DOHH2 (cell line): Measurements from ENCODE around the gene PPP1R27.
A peak's percentile ranks its signal among the peaks of the same experiment; 100 is the strongest.

ENCODE experiments used
- H3F3A ChIP-seq: fragments of 200-600 bp; sonication (generic), shearing (Covaris generic); 2 replicates; pipeline ENCODE4 v1.6.0; 2016; ENCODE audit warnings: antibody characterized with exemption, mild to moderate bottlenecking; ENCODE audit not compliant: control insufficient read depth, insufficient read depth
- H3K27ac ChIP-seq: fragments of 200-600 bp; sonication (generic); 2 replicates; pipeline ENCODE4 v1.5.1; 2014; ENCODE audit warnings: low read depth, mild to moderate bottlenecking, low read length, moderate library complexity
- H3K27me3 ChIP-seq: fragments of 200-600 bp; sonication (generic); 2 replicates; pipeline ENCODE4 v1.6.1; 2014; ENCODE audit warnings: mild to moderate bottlenecking, low read length, mixed read lengths; ENCODE audit not compliant: control insufficient read depth
- H3K36me3 ChIP-seq: fragments of 200-600 bp; sonication (generic); 2 replicates; pipeline ENCODE4 v1.6.1; 2014; ENCODE audit warnings: mild to moderate bottlenecking, low read length, moderate library complexity, mixed read lengths; ENCODE audit not compliant: control insufficient read depth
- H3K4me1 ChIP-seq: fragments of 200-600 bp; sonication (generic); 2 replicates; pipeline ENCODE4 v1.6.1; 2014; ENCODE audit warnings: mild to moderate bottlenecking, low read length, mixed read lengths; ENCODE audit not compliant: control insufficient read depth
- H3K4me2 ChIP-seq: fragments of 200-600 bp; sonication (generic); 2 replicates; pipeline ENCODE4 v1.6.0; 2014; ENCODE audit warnings: mild to moderate bottlenecking, low read length, moderate library complexity
- H3K4me3 ChIP-seq: fragments of 200-600 bp; sonication (generic); 2 replicates; pipeline ENCODE4 v1.5.1; 2014; ENCODE audit warnings: mild to moderate bottlenecking, low read length, mixed read lengths
- H3K79me2 ChIP-seq: fragments of 200-600 bp; sonication (generic); 2 replicates; pipeline ENCODE4 v1.6.1; 2014; ENCODE audit warnings: mild to moderate bottlenecking, low read length, mixed read lengths; ENCODE audit not compliant: control insufficient read depth
- H3K9me2 ChIP-seq: fragments of 200-600 bp; sonication (generic); replicated peaks from 2 replicates; pipeline ENCODE4 v1.6.1; 2014; ENCODE audit warnings: mild to moderate bottlenecking, low read length, mixed read lengths; ENCODE audit not compliant: control insufficient read depth
- H3K9me3 ChIP-seq: fragments of 200-600 bp; sonication (generic); 2 replicates; pipeline ENCODE4 v1.6.1; 2014; ENCODE audit warnings: antibody characterized with exemption, low read length, mixed read lengths; ENCODE audit not compliant: control insufficient read depth, insufficient read depth
- H4K20me1 ChIP-seq: fragments of 200-600 bp; sonication (generic); 2 replicates; pipeline ENCODE4 v1.6.0; 2014; ENCODE audit warnings: low read depth, mild to moderate bottlenecking, antibody characterized with exemption, low read length, moderate library complexity; ENCODE audit not compliant: control insufficient read depth, insufficient read depth
- CTCF ChIP-seq: fragments of 200-600 bp; sonication (generic); IDR thresholded peaks from one replicate; pipeline ENCODE4 v1.5.1; 2014; ENCODE audit warnings: antibody characterized with exemption, mild to moderate bottlenecking, low read depth, low read length; ENCODE audit not compliant: poor library complexity, severe bottlenecking
- EZH2phosphoT487 ChIP-seq: fragments of 200-600 bp; sonication (generic); IDR thresholded peaks from 2 replicates; pipeline ENCODE4 v1.6.1; 2017; ENCODE audit warnings: borderline replicate concordance, mild to moderate bottlenecking, antibody characterized with exemption, low read length, moderate library complexity, mixed read lengths

PPP1R27 gene

GRCh38 chr17:81831563-81831956 lies 3.3 kb downstream of the PPP1R27 start:
- no peak for TF ChIP-seq CTCF
- TF ChIP-seq EZH2phosphoT487 = no peak
- Histone ChIP-seq H3K4me1 (peaks cover 23% of the 10 kb centered on the region), H3K9me2 (no peaks in the 10 kb centered on the region), H3K4me3 (peak overlapping the region; percentile 100), H3K79me2 (peaks cover 24% of the 10 kb centered on the region), H3K27me3 (no peaks in the 10 kb centered on the region), H3K36me3 (no peaks in the 10 kb centered on the region), H3K4me2 (peak overlapping the region; percentile 100), H3K9me3 (no peaks in the 10 kb centered on the region), H4K20me1 (no peaks in the 10 kb centered on the region), H3F3A (no peaks in the 10 kb centered on the region), H3K27ac (no peak overlapping the region)

GRCh38 chr17:81829858-81830257 lies 5.0 kb downstream of the PPP1R27 start:
- Histone ChIP-seq H3K9me2 (no peaks in the 10 kb centered on the region), H3F3A (no peaks in the 10 kb centered on the region), H4K20me1 (no peaks in the 10 kb centered on the region), H3K79me2 (peaks cover 24% of the 10 kb centered on the region), H3K4me3 (no peak overlapping the region), H3K27me3 (no peaks in the 10 kb centered on the region), H3K9me3 (no peaks in the 10 kb centered on the region), H3K27ac (no peak overlapping the region), H3K4me2 (no peak overlapping the region), H3K4me1 (peaks cover 23% of the 10 kb centered on the region), H3K36me3 (no peaks in the 10 kb centered on the region)
- TF ChIP-seq CTCF (no peak), EZH2phosphoT487 (no peak)

GRCh38 chr17:81828656-81829055 lies 6.2 kb downstream of the PPP1R27 start:
- Histone ChIP-seq H3K9me2 (no peaks in the 10 kb centered on the region), H3K9me3 (no peaks in the 10 kb centered on the region), H3K79me2 (peaks cover 16% of the 10 kb centered on the region), H3F3A (no peaks in the 10 kb centered on the region), H3K36me3 (no peaks in the 10 kb centered on the region), H3K27me3 (no peaks in the 10 kb centered on the region), H3K4me1 (peaks cover 15% of the 10 kb centered on the region), H3K4me3 (no peak overlapping the region), H3K4me2 (no peak overlapping the region), H3K27ac (no peak overlapping the region), H4K20me1 (no peaks in the 10 kb centered on the region)
- TF ChIP-seq CTCF = no peak
- TF ChIP-seq EZH2phosphoT487 = no peak
